CD4-positive, alpha-beta memory T cell (primary cell): ENCODE results near the gene ABHD17C. TPM values are rescaled to one million over a fixed set of nuclear protein-coding genes. Genes with fewer than 3 reads are reported as not detected.
A peak's percentile ranks its signal among the peaks of the same experiment; 100 is the strongest.
"Not testable (repeated sequence)": the region's sequence is repeated elsewhere in the genome, so short reads cannot be mapped to it uniquely, and the experiment has no call there.

ENCODE experiments used
- CTCF ChIA-PET: fragments of 350-600 bp; sonication (Branson Sonifier 250); formaldehyde crosslinking; loops from one replicate; lab custom pipeline; 2021; ENCODE audit warnings: inconsistent platforms; ENCODE audit not compliant: partially characterized antibody; lab: Charles Lee
- POLR2A ChIA-PET: fragments of 350-600 bp; sonication (Branson Sonifier 250); formaldehyde crosslinking; loops from one replicate; lab custom pipeline; 2021; ENCODE audit not compliant: partially characterized antibody; lab: Charles Lee
- DNase-seq, 5 donors: peaks; one replicate each; pipeline versions ENCODE4 v3.0.0 to v3.0.0-alpha.2; 2020 to 2022; ENCODE audit warnings: mixed read lengths in 1 of 5
- H3K27ac ChIP-seq: one replicate; pipeline ENCODE4 v1.7.0; 2013; ENCODE audit warnings: low read depth, low read length
- H3K27me3 ChIP-seq: 2 replicates; pipeline ENCODE4 v1.7.0; 2013; ENCODE audit warnings: mild to moderate bottlenecking, low read length, moderate library complexity; ENCODE audit not compliant: insufficient read depth
- H3K36me3 ChIP-seq: 2 replicates; pipeline ENCODE4 v1.7.0; 2013; ENCODE audit warnings: mild to moderate bottlenecking, low read length, moderate library complexity; ENCODE audit not compliant: insufficient read depth
- H3K4me1 ChIP-seq: 2 replicates; pipeline ENCODE4 v1.7.0; 2013; ENCODE audit warnings: mild to moderate bottlenecking, low read length, moderate library complexity; ENCODE audit not compliant: insufficient read depth
- H3K4me3 ChIP-seq, 2 donors: one replicate each; pipeline ENCODE4 v1.7.0; 2013; ENCODE audit warnings: low read length in 2 of 2, mild to moderate bottlenecking in 1 of 2
- H3K9me3 ChIP-seq, 2 donors: one replicate each; pipeline ENCODE4 v1.7.0; 2013; ENCODE audit warnings: low read length in 2 of 2, control low read depth in 1 of 2; ENCODE audit not compliant: control insufficient read depth in 1 of 2
- H3K27ac Mint-ChIP-seq, 7 donors: one replicate each; pipeline ENCODE4 v1.8.0; 2020 to 2021; ENCODE audit warnings: mixed read lengths in 7 of 7, mild to moderate bottlenecking in 6 of 7, inconsistent platforms in 3 of 7, moderate library complexity in 3 of 7
- H3K27me3 Mint-ChIP-seq, 2 donors: one replicate each; pipeline ENCODE4 v1.8.0; 2020 to 2021; ENCODE audit warnings: mixed read lengths in 2 of 2
- H3K36me3 Mint-ChIP-seq, 2 donors: one replicate each; pipeline ENCODE4 v1.8.0; 2020 to 2021; ENCODE audit warnings: mixed read lengths in 2 of 2, inconsistent platforms in 1 of 2, mild to moderate bottlenecking in 1 of 2
- H3K4me1 Mint-ChIP-seq, 4 donors: one replicate each; pipeline ENCODE4 v1.8.0; 2020 to 2021; ENCODE audit warnings: mixed read lengths in 4 of 4, mild to moderate bottlenecking in 1 of 4
- H3K4me3 Mint-ChIP-seq, 8 donors: one replicate each; pipeline ENCODE4 v1.8.0; 2020 to 2021; ENCODE audit warnings: mixed read lengths in 8 of 8, mild to moderate bottlenecking in 7 of 8, moderate library complexity in 6 of 8, inconsistent platforms in 3 of 8
- H3K9me3 Mint-ChIP-seq, 8 donors: one replicate each; pipeline ENCODE4 v1.8.0; 2020 to 2021; ENCODE audit warnings: mixed read lengths in 8 of 8, mild to moderate bottlenecking in 5 of 8, inconsistent platforms in 3 of 8, moderate library complexity in 1 of 8
- intact Hi-C: fragments of 100-400 bp; cut with micrococcal nuclease; formaldehyde crosslinking; loops from one replicate; pipeline ENCODE4 v1.15.1; 2023
- polyA plus RNA-seq, 2 donors: library from polyadenylated mRNA; unstranded; fragments of 300-500 nt; fragmentation: Illumina TruSeq; gene quantifications; one replicate each; pipeline ENCODE4 v1.2.3, GENCODE V29; 2021
- total RNA-seq, 2 experiments: library from RNA; stranded (reverse); gene quantifications; one replicate each; pipeline ENCODE4 v1.2.3, GENCODE V29; 2021

ABHD17C gene
- total RNA-seq = 1 to 10 TPM; 3.6 to 3.8 TPM
- 1 to 10 TPM in 1 of 2 donors, under 1 TPM in 1; 0.32 to 3.1 TPM for polyA plus RNA-seq

DNA sequence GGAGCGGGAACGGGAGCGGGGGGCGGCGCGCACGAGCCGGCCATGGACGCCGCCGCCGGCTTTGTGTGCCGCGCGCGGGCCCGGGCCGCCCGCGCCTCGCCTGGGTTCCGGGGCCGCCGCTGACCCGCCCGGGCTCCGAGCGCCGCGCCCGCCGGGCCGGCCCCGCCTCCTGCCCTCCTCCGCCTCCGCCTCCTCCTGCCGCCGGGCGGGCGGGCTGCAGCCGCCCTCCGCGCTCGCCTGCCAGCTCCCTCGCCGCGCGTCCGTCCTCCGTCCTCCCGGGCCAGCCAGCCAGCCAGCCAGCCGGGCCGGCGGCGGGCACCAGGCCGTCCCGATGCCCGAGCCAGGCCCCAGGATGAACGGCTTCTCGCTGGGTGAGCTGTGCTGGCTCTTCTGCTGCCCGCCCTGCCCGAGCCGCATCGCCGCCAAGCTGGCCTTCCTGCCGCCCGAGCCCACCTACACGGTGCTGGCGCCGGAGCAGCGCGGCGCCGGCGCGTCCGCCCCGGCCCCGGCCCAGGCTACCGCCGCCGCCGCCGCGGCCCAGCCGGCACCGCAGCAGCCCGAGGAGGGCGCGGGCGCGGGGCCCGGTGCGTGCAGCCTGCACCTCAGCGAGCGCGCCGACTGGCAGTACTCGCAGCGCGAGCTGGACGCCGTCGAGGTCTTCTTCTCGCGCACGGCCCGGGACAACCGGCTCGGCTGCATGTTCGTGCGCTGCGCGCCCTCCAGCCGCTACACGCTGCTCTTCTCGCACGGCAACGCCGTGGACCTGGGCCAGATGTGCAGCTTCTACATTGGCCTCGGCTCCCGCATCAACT is at the start of gene ABHD17C:
Gene ABHD17C (plus strand): TSS at position 212 of the 812 bp plus-strand sequence. CDS start 120 bp downstream, at position 332.
- Mint-ChIP-seq H3K4me1 (peaks cover 15 to 27% (median 20%) of the 10 kb centered on the region in 4 donors), H3K36me3 (peaks cover 3 to 9% of the 10 kb centered on the region in 2 donors), H3K4me3 (peak within 1 kb of the TSS; percentile 92 to 96 (median 94)), H3K27me3 (peaks cover 0 to 2% of the 10 kb centered on the region in 2 donors), H3K9me3 (peaks cover 0 to 2% (median 0%) of the 10 kb centered on the region in 8 donors), H3K27ac (peak within 1 kb of the TSS; percentile 73 to 94 (median 88))
- intact Hi-C loops = loop anchor here (10.0 kb wide), 2 partner anchors 241 to 289 kb away; partner anchors contain the start of gene MESD
- peak in 4 of 5 donors; percentile 23 to 45 (median 36) for DNase-seq
- H3K27ac ChIP-seq = peak within 1 kb of the TSS; percentile 0
- no peaks in the 10 kb centered on the region for H3K36me3 ChIP-seq
- H3K4me3 ChIP-seq = peak within 1 kb of the TSS; percentile 30 to 59
- H3K27me3 ChIP-seq = no peaks in the 10 kb centered on the region
- POLR2A ChIA-PET = interaction anchor here (0.9 to 2.2 kb wide), 2 partner anchors 8 to 306 kb away, joined by 3 to 10 read pairs; partner anchors contain the start of gene TLNRD1
- peaks cover 16% of the 10 kb centered on the region for H3K4me1 ChIP-seq
- CTCF ChIA-PET = no interaction called here
- H3K9me3 ChIP-seq = no peaks in the 10 kb centered on the region

DNA sequence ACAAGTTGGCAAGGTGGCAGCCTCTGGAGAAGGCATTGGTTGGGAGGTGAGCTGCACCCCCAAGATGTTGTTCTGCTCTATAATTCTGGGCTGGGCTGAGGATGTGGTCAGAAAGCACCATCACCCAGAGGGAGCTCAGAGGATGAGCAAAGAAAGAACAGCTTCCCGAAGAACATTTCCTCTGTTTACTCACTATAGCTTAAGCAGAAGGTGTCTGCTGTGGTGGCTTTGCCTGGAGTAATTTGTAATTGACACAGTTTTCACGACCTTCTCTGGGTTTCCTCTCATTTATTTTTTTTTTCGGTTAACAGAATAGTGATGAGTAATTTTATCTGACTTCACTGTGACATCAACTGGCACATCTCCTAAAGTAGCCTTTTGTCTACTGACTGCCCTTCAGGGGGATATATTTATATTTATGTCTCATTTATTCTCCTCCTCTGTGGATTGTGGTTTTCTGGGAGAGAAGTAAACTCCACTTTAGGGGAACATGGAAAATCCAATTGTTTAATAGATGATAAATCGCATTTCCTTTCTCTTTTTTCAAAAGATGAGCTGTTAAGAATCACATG is 49.5 kb upstream of the ABHD17C start:
- DNase-seq = no peak
- CTCF ChIA-PET = interaction anchor here (0.6 kb wide), 1 partner anchor 621 kb away, joined by 4 read pairs; no protein-coding TSS in a partner anchor
- intact Hi-C loops = no loop called here
- Mint-ChIP-seq H3K27me3 (peaks cover 10 to 14% of the 10 kb centered on the region in 2 donors), H3K4me1 (no peaks in the 10 kb centered on the region), H3K36me3 (no peaks in the 10 kb centered on the region), H3K4me3 (no peak overlapping the region), H3K9me3 (peaks cover 0 to 31% (median 5%) of the 10 kb centered on the region in 8 donors), H3K27ac (no peak overlapping the region)
- no peaks in the 10 kb centered on the region for H3K9me3 ChIP-seq
- H3K4me3 ChIP-seq = no peak overlapping the region
- H3K36me3 ChIP-seq = no peaks in the 10 kb centered on the region
- H3K27ac ChIP-seq = no peak overlapping the region
- no peaks in the 10 kb centered on the region for H3K27me3 ChIP-seq
- no peaks in the 10 kb centered on the region for H3K4me1 ChIP-seq
- POLR2A ChIA-PET = no interaction called here

DNA sequence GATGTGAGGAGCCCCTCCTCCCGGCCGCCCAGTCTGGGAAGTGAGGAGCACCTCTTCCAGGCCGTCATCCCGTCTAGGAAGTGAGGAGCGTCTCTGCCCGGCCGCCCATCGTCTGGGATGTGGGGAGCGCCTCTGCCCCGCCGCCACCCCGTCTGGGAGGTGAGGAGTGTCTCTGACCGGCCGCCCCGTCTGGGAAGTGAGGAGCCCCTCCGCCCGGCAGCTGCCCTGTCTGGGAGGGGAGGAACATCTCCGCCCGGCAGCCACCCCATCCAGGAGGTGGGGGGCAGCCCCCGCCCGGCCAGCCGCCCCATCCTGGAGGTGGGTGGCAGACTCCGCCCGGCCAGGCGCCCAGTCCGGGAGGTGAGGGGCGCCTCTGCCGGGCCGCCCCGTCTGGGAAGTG is 47.7 kb upstream of the ABHD17C start:
- H3K4me3 ChIP-seq, CTCF ChIA-PET, H3K9me3 ChIP-seq, H3K36me3 Mint-ChIP-seq, H3K27ac ChIP-seq, H3K4me1 ChIP-seq, H3K4me3 Mint-ChIP-seq, POLR2A ChIA-PET, H3K27me3 ChIP-seq, H3K4me1 Mint-ChIP-seq, intact Hi-C loops, H3K27ac Mint-ChIP-seq, DNase-seq, H3K36me3 ChIP-seq: not testable (repeated sequence)
- Mint-ChIP-seq H3K27me3 (peaks cover 9 to 11% of the 10 kb centered on the region in 2 donors), H3K9me3 (peaks cover 0 to 43% (median 8%) of the 10 kb centered on the region in 8 donors)

DNA sequence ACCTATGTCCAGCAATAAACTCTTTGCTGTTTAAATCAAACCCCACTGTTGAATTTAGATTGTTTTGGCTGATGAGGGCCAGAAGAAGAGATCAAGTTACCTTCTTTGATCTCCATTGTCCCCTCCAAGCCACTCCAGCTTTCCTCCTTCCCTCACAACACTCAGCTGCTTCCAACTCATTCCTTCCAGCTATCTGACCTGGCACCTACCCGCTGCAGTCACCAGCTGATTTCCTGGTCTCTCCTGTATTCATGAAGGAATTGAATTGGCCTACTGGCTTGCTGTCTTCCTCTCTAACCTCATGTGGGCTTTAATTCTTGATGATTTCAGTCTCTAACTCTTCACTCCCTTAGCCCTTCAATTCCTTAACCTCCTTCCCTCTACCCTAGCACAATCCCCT is 40.8 kb upstream of the ABHD17C start:
- intact Hi-C loops = no loop called here
- Histone ChIP-seq H3K27me3 (no peaks in the 10 kb centered on the region), H3K4me3 (no peak overlapping the region), H3K36me3 (no peaks in the 10 kb centered on the region), H3K27ac (no peak overlapping the region), H3K9me3 (peaks cover 0 to 3% of the 10 kb centered on the region in 2 donors), H3K4me1 (no peaks in the 10 kb centered on the region)
- peaks cover 8% of the 10 kb centered on the region in 2 donors for H3K27me3 Mint-ChIP-seq
- ChIA-PET CTCF (no interaction called here), POLR2A (no interaction called here)
- no peaks in the 10 kb centered on the region for H3K36me3 Mint-ChIP-seq
- H3K4me3 Mint-ChIP-seq = no peak overlapping the region
- DNase-seq = no peak
- H3K4me1 Mint-ChIP-seq = no peaks in the 10 kb centered on the region
- H3K27ac Mint-ChIP-seq = no peak overlapping the region
- H3K9me3 Mint-ChIP-seq = peaks cover 0 to 27% (median 13%) of the 10 kb centered on the region in 8 donors

DNA sequence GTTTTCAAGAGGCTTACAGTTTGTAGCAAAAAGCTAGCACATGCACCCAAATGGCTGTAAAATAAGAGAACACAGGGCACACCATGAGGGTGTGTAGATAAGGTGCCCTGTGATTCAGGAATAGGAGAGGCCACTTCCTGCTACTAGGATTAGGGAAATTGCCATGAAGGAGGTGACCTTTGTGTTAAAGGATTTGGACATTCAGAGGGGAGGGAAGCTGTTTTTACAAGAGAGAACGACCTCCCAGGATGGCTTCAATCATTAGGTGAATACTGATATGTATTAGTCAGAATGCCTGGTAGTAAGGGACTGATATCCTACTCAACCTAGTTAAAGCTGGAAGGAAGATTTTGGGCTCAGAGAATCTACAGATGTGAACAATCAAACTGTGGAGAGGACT is 35.7 kb upstream of the ABHD17C start:
- intact Hi-C loops = no loop called here
- Histone ChIP-seq H3K27ac (no peak overlapping the region), H3K9me3 (no peaks in the 10 kb centered on the region), H3K27me3 (no peaks in the 10 kb centered on the region), H3K36me3 (no peaks in the 10 kb centered on the region), H3K4me1 (no peaks in the 10 kb centered on the region), H3K4me3 (no peak overlapping the region)
- Mint-ChIP-seq H3K9me3 (peaks cover 0 to 6% (median 0%) of the 10 kb centered on the region in 8 donors), H3K27me3 (peaks cover 14 to 15% of the 10 kb centered on the region in 2 donors), H3K36me3 (no peaks in the 10 kb centered on the region), H3K27ac (no peak overlapping the region), H3K4me3 (no peak overlapping the region), H3K4me1 (no peaks in the 10 kb centered on the region)
- CTCF ChIA-PET = no interaction called here
- POLR2A ChIA-PET = no interaction called here
- no peak for DNase-seq

DNA sequence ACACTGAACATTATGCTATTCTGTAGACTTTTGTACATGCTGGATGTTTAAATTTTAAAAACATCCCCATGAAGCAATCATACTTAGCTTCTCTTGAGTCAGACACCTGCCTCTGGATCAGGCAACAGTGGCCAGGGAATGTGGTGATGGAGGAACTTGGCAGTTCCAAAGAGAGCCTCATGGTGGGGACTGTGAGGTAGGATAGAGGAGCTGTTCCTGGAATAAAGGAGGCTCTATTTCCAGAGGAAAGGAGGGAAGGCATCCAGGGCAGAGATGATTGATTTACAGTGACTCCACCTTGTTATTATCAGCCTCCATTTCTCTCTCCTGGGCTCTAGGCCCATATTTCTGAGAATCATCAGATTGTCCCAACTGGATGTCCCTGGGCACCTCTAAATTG is 35.0 kb upstream of the ABHD17C start:
- H3K27me3 ChIP-seq = no peaks in the 10 kb centered on the region
- no peaks in the 10 kb centered on the region for H3K4me1 ChIP-seq
- Mint-ChIP-seq H3K27me3 (peaks cover 12 to 16% of the 10 kb centered on the region in 2 donors), H3K36me3 (no peaks in the 10 kb centered on the region), H3K27ac (no peak overlapping the region), H3K9me3 (peaks cover 0 to 6% (median 0%) of the 10 kb centered on the region in 8 donors), H3K4me1 (no peaks in the 10 kb centered on the region), H3K4me3 (no peak overlapping the region)
- POLR2A ChIA-PET = no interaction called here
- intact Hi-C loops = no loop called here
- no peak for DNase-seq
- CTCF ChIA-PET = interaction anchor here (1.4 kb wide), 1 partner anchor 116 kb away, joined by 3 read pairs; no protein-coding TSS in a partner anchor
- H3K36me3 ChIP-seq = no peaks in the 10 kb centered on the region
- H3K9me3 ChIP-seq = no peaks in the 10 kb centered on the region
- no peak overlapping the region for H3K4me3 ChIP-seq
- H3K27ac ChIP-seq = no peak overlapping the region

DNA sequence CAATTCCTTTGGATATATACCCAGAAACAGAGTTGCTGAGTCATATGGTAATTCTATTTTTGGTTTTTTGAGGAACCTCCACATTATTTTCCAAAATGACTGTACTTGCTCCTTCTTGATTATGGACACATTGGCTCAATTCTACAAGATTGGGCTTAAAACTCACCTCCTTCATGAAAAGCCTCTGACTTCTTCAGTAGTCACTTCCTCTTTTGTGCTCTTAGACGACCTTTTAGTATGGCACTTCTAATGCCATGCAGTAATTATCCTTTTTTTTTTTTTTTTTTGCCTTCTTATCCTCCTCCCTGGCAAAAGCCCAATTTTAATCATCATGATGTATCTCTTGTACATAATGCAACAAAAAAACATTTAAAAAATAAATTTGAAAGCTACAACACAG is 33.0 kb upstream of the ABHD17C start:
- intact Hi-C loops = no loop called here
- H3K27me3 ChIP-seq = no peaks in the 10 kb centered on the region
- H3K4me1 Mint-ChIP-seq = no peaks in the 10 kb centered on the region
- H3K4me1 ChIP-seq = no peaks in the 10 kb centered on the region
- no peaks in the 10 kb centered on the region for H3K36me3 ChIP-seq
- no peaks in the 10 kb centered on the region for H3K9me3 ChIP-seq
- ChIA-PET POLR2A (no interaction called here), CTCF (no interaction called here)
- no peak overlapping the region for H3K27ac ChIP-seq
- no peak overlapping the region for H3K4me3 Mint-ChIP-seq
- no peaks in the 10 kb centered on the region for H3K36me3 Mint-ChIP-seq
- H3K4me3 ChIP-seq = no peak overlapping the region
- peaks cover 0 to under 1% (median 0%) of the 10 kb centered on the region in 8 donors for H3K9me3 Mint-ChIP-seq
- no peak for DNase-seq
- no peak overlapping the region for H3K27ac Mint-ChIP-seq
- H3K27me3 Mint-ChIP-seq = peaks cover 10 to 21% of the 10 kb centered on the region in 2 donors
